ENCODE data around the gene ANAPC2. TPM values are rescaled to one million over a fixed set of nuclear protein-coding genes. Genes with fewer than 3 reads are reported as not detected.

ANAPC2 gene
- total RNA-seq, 1 donor from 2014 or later, result 71.7 TPM

- H3K36me3 Mint-ChIP-seq (ENCODE audit: low read depth), result no peaks in the 10 kb centered on the region
- no peaks in the 10 kb centered on the region for H3K9me3 Mint-ChIP-seq
- no peak for DNase-seq (ENCODE audit: low read depth, low spot score)
- H3K27ac Mint-ChIP-seq (ENCODE audit: unreplicated experiment), result no peak overlapping the region
- H3K4me1 Mint-ChIP-seq, result no peaks in the 10 kb centered on the region
- TF ChIP-seq CTCF (conservative IDR thresholded peaks at IDR 0.05), result no peak
- no peak overlapping the region for H3K4me3 Mint-ChIP-seq
- H3K27me3 Mint-ChIP-seq (ENCODE audit: low read depth), result peaks cover 81% of the 10 kb centered on the region
These were observed 17.0 kb downstream of the ANAPC2 start for GRCh38 chr9:137171149-137171900.

DNA sequence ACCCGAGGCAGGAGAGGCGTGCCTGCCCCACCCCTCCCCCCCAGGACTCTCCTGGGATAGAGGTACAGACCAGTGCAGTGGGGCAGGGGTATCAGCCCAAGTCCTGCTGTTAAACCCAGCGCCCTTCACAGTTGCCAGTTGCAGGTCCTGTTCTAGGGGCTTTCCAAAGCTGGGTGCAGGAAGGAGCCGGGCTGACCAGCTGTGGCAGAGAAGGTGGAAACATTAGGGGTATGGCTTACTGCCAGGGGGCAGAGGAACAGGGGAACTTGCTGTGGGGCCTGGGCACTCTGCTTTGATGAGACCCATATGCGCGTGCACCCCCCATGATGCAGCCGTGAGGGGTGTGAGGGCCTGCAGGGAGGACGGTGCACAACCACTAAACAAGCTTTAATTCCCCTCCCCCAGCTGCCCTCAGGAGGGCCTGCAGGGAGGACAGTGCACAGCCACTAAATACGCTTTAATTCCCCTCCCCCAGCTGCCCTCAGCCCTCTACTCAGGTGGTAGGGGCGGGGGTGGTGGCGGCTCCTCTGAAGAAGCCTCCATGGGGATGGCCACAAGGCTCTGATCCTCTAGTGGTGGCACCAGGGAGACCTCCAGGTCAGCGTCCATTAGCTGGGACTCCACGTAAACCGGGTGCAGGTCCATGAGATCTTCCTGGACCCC is 17.7 kb downstream of the ANAPC2 start:
- H3K4me3 Mint-ChIP-seq, result no peak overlapping the region
- peaks cover 83% of the 10 kb centered on the region for H3K27me3 Mint-ChIP-seq (ENCODE audit: low read depth)
- no peak for TF ChIP-seq CTCF (conservative IDR thresholded peaks at IDR 0.05)
- no peaks in the 10 kb centered on the region for H3K36me3 Mint-ChIP-seq (ENCODE audit: low read depth)
- H3K4me1 Mint-ChIP-seq, result no peaks in the 10 kb centered on the region
- DNase-seq (ENCODE audit: low read depth, low spot score), result no peak
- no peaks in the 10 kb centered on the region for H3K9me3 Mint-ChIP-seq
- H3K27ac Mint-ChIP-seq (ENCODE audit: unreplicated experiment), result no peak overlapping the region

GRCh38 chr9:137169896-137170358 is 18.4 kb downstream of the ANAPC2 start, which contains the start of gene LRRC26:
Gene LRRC26 (minus strand): TSS chr9:137170051. CDS start chr9:137169943, 108 bp downstream.
- Mint-ChIP-seq H3K4me3 (peak within 1 kb of the TSS; percentile 57), H3K36me3 (ENCODE audit: low read depth) (no peaks in the 10 kb centered on the region), H3K9me3 (no peaks in the 10 kb centered on the region), H3K4me1 (no peaks in the 10 kb centered on the region), H3K27ac (ENCODE audit: unreplicated experiment) (no peak within 1 kb of the TSS), H3K27me3 (ENCODE audit: low read depth) (peaks cover 84% of the 10 kb centered on the region)
- DNase-seq (ENCODE audit: low read depth, low spot score), result no peak
- TF ChIP-seq CTCF (conservative IDR thresholded peaks at IDR 0.05), result no peak

- Mint-ChIP-seq H3K27ac (ENCODE audit: unreplicated experiment) (no peak overlapping the region), H3K27me3 (ENCODE audit: low read depth) (peaks cover 87% of the 10 kb centered on the region), H3K4me3 (peak overlapping the region; percentile 57), H3K36me3 (ENCODE audit: low read depth) (no peaks in the 10 kb centered on the region), H3K4me1 (no peaks in the 10 kb centered on the region), H3K9me3 (no peaks in the 10 kb centered on the region)
- DNase-seq (ENCODE audit: low read depth, low spot score), result no peak
- TF ChIP-seq CTCF (conservative IDR thresholded peaks at IDR 0.05), result no peak
These were observed 19.2 kb downstream of the ANAPC2 start for GRCh38 chr9:137168904-137169856.

- no peak for DNase-seq (ENCODE audit: low read depth, low spot score)
- Mint-ChIP-seq H3K36me3 (ENCODE audit: low read depth) (no peaks in the 10 kb centered on the region), H3K27me3 (ENCODE audit: low read depth) (peaks cover 84% of the 10 kb centered on the region), H3K4me3 (no peak overlapping the region), H3K4me1 (no peaks in the 10 kb centered on the region), H3K27ac (ENCODE audit: unreplicated experiment) (no peak overlapping the region), H3K9me3 (no peaks in the 10 kb centered on the region)
- no peak for TF ChIP-seq CTCF (conservative IDR thresholded peaks at IDR 0.05)
These were observed 19.8 kb downstream of the ANAPC2 start for GRCh38 chr9:137168573-137168903.

All from neural crest cell (in vitro differentiated cells).